ENCODE data around the gene LBHD1.

LBHD1 gene

GRCh38 chr11:62613291-62613778 is 58.7 kb downstream of the LBHD1 start:
- peak in 1 of 2 experiments; percentile 36 for DNase-seq
